Gastroesophageal sphincter (tissue), 3 donors: ENCODE data around the gene SCT.

Source experiments
- POLR2A ChIP-seq, 2 donors: fragments of 450-650 bp; IDR thresholded peaks; one replicate each; pipeline ENCODE4 v1.6.1; 2017; ENCODE audit warnings: antibody characterized with exemption in 2 of 2, mild to moderate bottlenecking in 2 of 2, moderate library complexity in 1 of 2
- TF ChIP-seq, protein P1 (sequence below), 4 experiments: fragments of 200-600 bp in 2 of 4; fragments of 450-650 bp in 2 of 4; sonication (generic) in 1 of 4; IDR thresholded peaks; one replicate each; pipeline ENCODE4 v1.5.1; 2017 to 2019; ENCODE audit warnings: antibody characterized with exemption in 4 of 4, mild to moderate bottlenecking in 2 of 4, moderate library complexity in 2 of 4

DNA sequence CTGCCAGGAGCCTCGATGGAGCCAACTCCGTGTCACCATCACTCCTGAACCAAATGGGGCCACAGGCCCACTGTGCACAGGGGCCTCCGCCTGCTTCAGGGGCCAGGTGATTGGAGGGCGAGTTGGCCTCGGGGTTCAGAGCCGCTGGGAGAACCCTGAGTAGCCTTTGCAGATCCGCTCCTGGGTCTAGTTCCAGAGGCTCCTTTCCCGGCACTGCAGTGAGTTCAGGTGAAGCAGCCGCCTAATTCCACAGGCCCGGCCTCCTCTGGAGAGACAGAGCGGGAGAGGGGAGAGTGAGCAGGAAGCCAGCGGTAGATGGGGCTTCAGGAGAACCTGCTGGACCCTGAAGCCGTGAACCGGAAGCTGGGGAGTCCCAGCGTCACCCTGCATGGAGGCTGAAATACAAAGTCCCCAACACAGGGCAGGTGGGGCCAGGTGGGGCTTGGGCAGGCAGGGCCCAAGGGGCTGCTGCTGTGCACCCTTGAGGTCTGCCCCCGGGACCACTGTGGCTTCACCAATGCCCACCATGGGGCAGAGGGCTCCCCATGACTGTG lies 32.6 kb upstream of the SCT start:
- TF ChIP-seq, protein P1, sequence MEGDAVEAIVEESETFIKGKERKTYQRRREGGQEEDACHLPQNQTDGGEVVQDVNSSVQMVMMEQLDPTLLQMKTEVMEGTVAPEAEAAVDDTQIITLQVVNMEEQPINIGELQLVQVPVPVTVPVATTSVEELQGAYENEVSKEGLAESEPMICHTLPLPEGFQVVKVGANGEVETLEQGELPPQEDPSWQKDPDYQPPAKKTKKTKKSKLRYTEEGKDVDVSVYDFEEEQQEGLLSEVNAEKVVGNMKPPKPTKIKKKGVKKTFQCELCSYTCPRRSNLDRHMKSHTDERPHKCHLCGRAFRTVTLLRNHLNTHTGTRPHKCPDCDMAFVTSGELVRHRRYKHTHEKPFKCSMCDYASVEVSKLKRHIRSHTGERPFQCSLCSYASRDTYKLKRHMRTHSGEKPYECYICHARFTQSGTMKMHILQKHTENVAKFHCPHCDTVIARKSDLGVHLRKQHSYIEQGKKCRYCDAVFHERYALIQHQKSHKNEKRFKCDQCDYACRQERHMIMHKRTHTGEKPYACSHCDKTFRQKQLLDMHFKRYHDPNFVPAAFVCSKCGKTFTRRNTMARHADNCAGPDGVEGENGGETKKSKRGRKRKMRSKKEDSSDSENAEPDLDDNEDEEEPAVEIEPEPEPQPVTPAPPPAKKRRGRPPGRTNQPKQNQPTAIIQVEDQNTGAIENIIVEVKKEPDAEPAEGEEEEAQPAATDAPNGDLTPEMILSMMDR (IDR thresholded peaks at IDR 0.05): no peak
- TF ChIP-seq POLR2A (IDR thresholded peaks at IDR 0.05): no peak
